Fibroblast of villous mesenchyme (primary cell): ENCODE results near the gene P2RY6. TPM values are rescaled to one million over a fixed set of nuclear protein-coding genes. Genes with fewer than 3 reads are reported as not detected.

ENCODE experiments used
- DNase-seq: peaks from one replicate; pipeline ENCODE4 v3.0.0-alpha.2; 2010; ENCODE audit warnings: low read depth
- H3K4me3 ChIP-seq: 2 replicates; pipeline ENCODE4 v1.5.1; 2011; ENCODE audit warnings: low read depth, mild to moderate bottlenecking, low read length
- total RNA-seq: library from RNA; depleted of rRNA; stranded (reverse); fragments of >200 nt; gene quantifications from 2 replicates; pipeline ENCODE4 v1.2.3, GENCODE V29; 2012
- TF ChIP-seq, protein P1 (sequence below): IDR thresholded peaks from 2 replicates; pipeline ENCODE4 v1.5.1; 2012; ENCODE audit warnings: low read depth, mild to moderate bottlenecking, low read length; ENCODE audit not compliant: insufficient read depth

P2RY6 gene
- total RNA-seq, 1 donor: not detected

GRCh38 chr11:73281796-73282660 lies 9.9 kb downstream of the P2RY6 start:
- DNase-seq: no peak
- no peak overlapping the region for H3K4me3 ChIP-seq
- TF ChIP-seq, protein P1, sequence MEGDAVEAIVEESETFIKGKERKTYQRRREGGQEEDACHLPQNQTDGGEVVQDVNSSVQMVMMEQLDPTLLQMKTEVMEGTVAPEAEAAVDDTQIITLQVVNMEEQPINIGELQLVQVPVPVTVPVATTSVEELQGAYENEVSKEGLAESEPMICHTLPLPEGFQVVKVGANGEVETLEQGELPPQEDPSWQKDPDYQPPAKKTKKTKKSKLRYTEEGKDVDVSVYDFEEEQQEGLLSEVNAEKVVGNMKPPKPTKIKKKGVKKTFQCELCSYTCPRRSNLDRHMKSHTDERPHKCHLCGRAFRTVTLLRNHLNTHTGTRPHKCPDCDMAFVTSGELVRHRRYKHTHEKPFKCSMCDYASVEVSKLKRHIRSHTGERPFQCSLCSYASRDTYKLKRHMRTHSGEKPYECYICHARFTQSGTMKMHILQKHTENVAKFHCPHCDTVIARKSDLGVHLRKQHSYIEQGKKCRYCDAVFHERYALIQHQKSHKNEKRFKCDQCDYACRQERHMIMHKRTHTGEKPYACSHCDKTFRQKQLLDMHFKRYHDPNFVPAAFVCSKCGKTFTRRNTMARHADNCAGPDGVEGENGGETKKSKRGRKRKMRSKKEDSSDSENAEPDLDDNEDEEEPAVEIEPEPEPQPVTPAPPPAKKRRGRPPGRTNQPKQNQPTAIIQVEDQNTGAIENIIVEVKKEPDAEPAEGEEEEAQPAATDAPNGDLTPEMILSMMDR: no peak

- TF ChIP-seq, protein P1: no peak
- DNase-seq: no peak
- H3K4me3 ChIP-seq: no peak overlapping the region
Observed at GRCh38 chr11:73283276-73284000, 11.3 kb downstream of the P2RY6 start.

DNA sequence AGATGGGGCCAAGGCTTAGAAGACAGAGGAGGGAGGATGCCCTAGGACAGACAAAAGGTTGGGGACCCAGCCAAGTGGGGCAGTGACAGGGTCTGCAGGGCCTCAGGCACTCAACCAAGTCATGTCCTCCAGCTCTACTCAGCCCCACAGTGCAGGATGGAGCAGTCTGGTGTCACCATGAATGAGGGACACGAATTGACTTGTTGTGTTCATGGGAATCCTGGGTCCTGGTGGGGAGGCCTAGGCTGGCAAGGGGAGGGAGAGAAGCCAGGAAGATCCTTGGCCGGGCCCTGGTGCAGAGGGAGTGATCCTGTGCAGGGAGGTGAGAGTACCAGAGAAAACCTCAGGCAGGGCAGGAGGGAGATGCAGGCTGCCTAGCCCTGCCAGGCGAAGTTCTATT lies 12.0 kb downstream of the P2RY6 start:
- no peak for DNase-seq
- TF ChIP-seq, protein P1: no peak
- no peak overlapping the region for H3K4me3 ChIP-seq

GRCh38 chr11:73285721-73286120 lies 13.6 kb downstream of the P2RY6 start:
- H3K4me3 ChIP-seq: no peak overlapping the region
- no peak for DNase-seq
- TF ChIP-seq, protein P1: no peak

DNA sequence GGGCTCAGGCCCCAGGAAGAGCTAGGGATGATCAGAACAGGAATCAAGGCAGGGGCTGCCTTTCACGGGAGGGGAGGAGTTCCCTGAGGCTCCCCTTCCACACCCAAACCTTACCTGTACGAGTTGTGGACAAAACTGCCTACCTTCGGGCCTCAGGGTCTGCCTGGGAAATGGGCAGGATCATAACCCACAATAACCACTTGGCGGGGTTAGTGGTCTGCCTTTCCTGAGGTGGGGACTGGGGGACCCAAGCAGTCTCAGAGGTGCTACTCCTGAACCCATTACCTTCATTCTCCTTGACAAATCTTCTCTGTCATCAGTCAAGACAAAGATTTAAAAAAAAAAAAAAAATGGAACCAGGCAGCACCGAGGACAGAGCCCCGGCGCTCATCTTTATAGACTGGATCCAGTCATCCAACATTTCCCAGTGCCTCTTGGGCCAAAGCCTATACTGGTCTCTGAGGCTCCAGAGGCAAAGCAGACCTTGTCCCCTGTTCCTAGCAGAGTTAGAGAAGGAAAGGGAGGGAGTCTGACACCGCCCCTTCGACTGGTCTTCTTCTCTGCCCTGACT lies 14.2 kb downstream of the P2RY6 start:
- TF ChIP-seq, protein P1: no peak
- no peak for DNase-seq
- H3K4me3 ChIP-seq: no peak overlapping the region

DNA sequence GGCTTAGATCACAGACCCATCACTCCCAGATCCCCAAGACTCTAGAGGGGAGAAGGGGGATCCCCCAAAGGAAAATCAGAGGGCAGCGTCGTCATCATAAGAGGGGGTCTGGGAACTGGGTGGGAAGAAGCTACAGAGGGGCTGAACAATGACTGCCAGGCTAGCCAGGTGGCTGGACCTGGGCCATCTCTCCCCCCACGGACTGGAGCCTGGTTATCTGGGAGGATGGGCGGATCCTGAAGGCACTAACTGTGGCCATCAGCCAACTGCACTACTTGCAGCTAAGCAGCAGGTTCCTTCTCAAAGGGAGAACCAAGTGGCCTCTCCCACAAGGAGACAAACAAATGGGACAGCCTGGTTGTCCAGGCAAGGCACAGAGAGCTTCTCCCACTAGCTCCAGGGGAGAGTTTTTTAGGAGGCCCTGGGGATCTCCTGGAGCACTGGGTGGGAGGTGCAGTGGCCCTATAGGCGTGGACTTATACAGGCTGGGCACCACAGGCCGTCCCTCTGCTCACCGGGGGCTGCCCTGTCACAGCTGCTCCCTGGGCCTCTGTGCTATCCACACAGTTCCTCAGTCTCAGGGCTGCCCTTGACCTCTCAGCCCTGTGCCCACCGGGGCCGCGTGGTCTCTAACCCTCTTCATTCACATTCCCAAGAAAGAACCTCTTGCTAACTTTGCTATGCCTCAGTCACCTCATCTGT lies 15.4 kb downstream of the P2RY6 start:
- TF ChIP-seq, protein P1: no peak
- no peak for DNase-seq
- no peak overlapping the region for H3K4me3 ChIP-seq
